ENCODE results near the gene TLE2. TPM values are rescaled to one million over a fixed set of nuclear protein-coding genes. Genes with fewer than 3 reads are reported as not detected.
"Not testable (repeated sequence)": the region's sequence is repeated elsewhere in the genome, so short reads cannot be mapped to it uniquely, and the experiment has no call there.

TLE2 gene
- total and polyA plus RNA-seq, 2 of the 4 experiments (the other 2 are of a cell fraction), result under 0.01 to 0.41 TPM

DNA sequence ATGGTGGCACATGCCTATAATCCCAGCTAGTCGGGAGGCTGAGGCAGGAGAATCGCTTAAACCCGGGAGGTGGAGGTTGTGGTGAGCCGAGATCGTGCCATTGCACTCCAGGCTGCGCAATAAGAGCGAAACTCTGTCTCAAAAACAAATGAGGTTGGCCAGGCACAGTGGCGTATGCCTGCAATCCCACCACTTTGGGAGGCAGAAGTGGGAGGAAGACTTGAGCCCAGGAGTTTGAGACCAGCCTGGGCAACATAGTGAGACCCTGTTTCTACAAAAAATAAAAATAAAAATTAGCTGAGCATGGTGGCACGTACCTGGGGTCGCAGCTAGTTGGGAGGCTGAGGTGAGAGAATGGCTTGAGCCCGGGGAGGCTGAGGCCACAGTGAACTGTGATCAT lies 36.7 kb downstream of the TLE2 start:
- in situ Hi-C loops (cut with MboI; ENCODE audit: low sequenced_read_pairs); H3K23ac ChIP-seq (ENCODE audit: low read depth, low read length); H2BK20ac ChIP-seq (ENCODE audit: low read depth, low read length); H3K18ac ChIP-seq (ENCODE audit: low read depth, low read length); H3K14ac ChIP-seq (replicated peaks; ENCODE audit: low read depth, low read length); H3K9me3 ChIP-seq (ENCODE audit: control insufficient read depth, insufficient read depth, low read length); H3K9ac ChIP-seq (ENCODE audit: low read depth, low read length); H3K4me3 ChIP-seq (ENCODE audit: insufficient read depth, low read depth, low read length); H4K5ac ChIP-seq (ENCODE audit: low read depth, low read length); H3K9me1 ChIP-seq (ENCODE audit: insufficient read depth, low read length); H3K4me2 ChIP-seq (ENCODE audit: low read depth, low read length); H4K91ac ChIP-seq (ENCODE audit: insufficient read depth, low read depth, low read length); H3K27ac ChIP-seq (ENCODE audit: insufficient read depth, low read length); H2BK120ac ChIP-seq (ENCODE audit: low read depth, low read length); H2BK5ac ChIP-seq (ENCODE audit: low read depth, low read length, poor library complexity, severe bottlenecking); H2AK9ac ChIP-seq (replicated peaks; ENCODE audit: low read depth, low read length, poor library complexity); H3K79me1 ChIP-seq (ENCODE audit: low read depth in 1 of 2, low read length in 2 of 2); dilution Hi-C loops (cut with HindIII; ENCODE audit: low sequenced_read_pairs, unreplicated experiment); intact Hi-C loops (cut with micrococcal nuclease); BruUV-seq (replicated peaks); ATAC-seq (ENCODE audit: low read depth); H3K4ac ChIP-seq (ENCODE audit: low read depth, low read length); H4K8ac ChIP-seq (ENCODE audit: low read depth in 2 of 2, low read length in 2 of 2); DNase-seq; POLR2A ChIA-PET (ENCODE audit: unreplicated experiment); H3K4me1 ChIP-seq (ENCODE audit: control insufficient read depth, insufficient read depth, low read length); H2AFZ ChIP-seq (replicated peaks; ENCODE audit: low read length, poor library complexity); H2AK5ac ChIP-seq (ENCODE audit: low read depth, low read length); H2BK15ac ChIP-seq (ENCODE audit: low read depth, low read length); H3K56ac ChIP-seq (ENCODE audit: extremely low read depth, insufficient read depth, low read length); H4K20me1 ChIP-seq (ENCODE audit: insufficient read depth, low read length); H3K36me3 ChIP-seq (ENCODE audit: control insufficient read depth, insufficient read depth, low read length): not testable (repeated sequence)
- CTCF ChIA-PET, result interaction anchor here (1.0 kb wide), 1 partner anchor 30 kb away, joined by 3 read pairs; no protein-coding TSS in a partner anchor
- H3K27me3 ChIP-seq (ENCODE audit: control insufficient read depth, insufficient read depth, low read length), result peaks cover 13% of the 10 kb centered on the region; the same call in 1 of the 2 replicates
- 87% methylated on average over 8 of the region's 11 CpGs; no CpG with 5 or more reads in 1 of the 2 experiments for WGBS, 2 experiments (ENCODE audit: extremely low coverage in 2 of 2, insufficient read length in 1 of 2)
